Activated effector memory CD4-positive, alpha-beta T cell treated with Interleukin-2 at 50 U/mL for 16 hours (primary cell): ENCODE measurements around the gene POLR3C.
A peak's percentile ranks its signal among the peaks of the same experiment; 100 is the strongest.

ENCODE experiments used
- DNase-seq: peaks from one replicate; pipeline ENCODE4 v3.0.0-alpha.2; 2020

POLR3C gene

GRCh38 chr1:145871994-145872924 is 48.3 kb downstream of the POLR3C start:
- peak; percentile 31 for DNase-seq

- no peak for DNase-seq
Observed at GRCh38 chr1:145874646-145875045, 50.6 kb downstream of the POLR3C start.

GRCh38 chr1:145877923-145878486 is 54.0 kb downstream of the POLR3C start:
- DNase-seq: no peak

GRCh38 chr1:145878724-145879123 is 54.7 kb downstream of the POLR3C start:
- no peak for DNase-seq

- DNase-seq: no peak
Observed at GRCh38 chr1:145879775-145880174, 55.8 kb downstream of the POLR3C start.

GRCh38 chr1:145884675-145885074 is 60.7 kb downstream of the POLR3C start:
- DNase-seq: no peak

- DNase-seq: peak; percentile 85
Observed at GRCh38 chr1:145885738-145886287, 61.8 kb downstream of the POLR3C start, which contains the start of gene ANKRD35. Gene ANKRD35, minus strand, starts transcription at chr1:145885866. Its CDS starts 108 bp downstream, at chr1:145885758.

GRCh38 chr1:145886390-145886789 is 62.4 kb downstream of the POLR3C start:
- no peak for DNase-seq

GRCh38 chr1:145886816-145887215 is 62.8 kb downstream of the POLR3C start:
- no peak for DNase-seq

- no peak for DNase-seq
Observed at GRCh38 chr1:145887631-145888030, 63.6 kb downstream of the POLR3C start.

GRCh38 chr1:145889722-145890121 is 65.7 kb downstream of the POLR3C start:
- no peak for DNase-seq

GRCh38 chr1:145891143-145891542 is 67.1 kb downstream of the POLR3C start:
- DNase-seq: no peak

GRCh38 chr1:145891587-145892485 is 67.8 kb downstream of the POLR3C start:
- peak; percentile 33 for DNase-seq

- DNase-seq: no peak
Observed at GRCh38 chr1:145892486-145893087, 68.6 kb downstream of the POLR3C start.

GRCh38 chr1:145893306-145894055 is 69.5 kb downstream of the POLR3C start:
- DNase-seq: no peak
